Gastrocnemius medialis (tissue), 4 donors: Measurements from ENCODE around the gene BRMS1.

Experiments used
- CTCF ChIP-seq, 5 experiments: fragments of 450-650 bp in 3 of 5; fragments of 200-600 bp in 2 of 5; sonication (generic) in 2 of 5; IDR thresholded peaks in 4 of 5; conservative IDR thresholded peaks in 1 of 5; 1 replicate in 4 of 5; 2 replicates in 1 of 5; pipeline ENCODE4 v1.5.1; 2016 to 2019; ENCODE audit warnings: antibody characterized with exemption in 5 of 5, mild to moderate bottlenecking in 3 of 5, moderate library complexity in 3 of 5
- POLR2A ChIP-seq, 2 donors: fragments of 450-650 bp; IDR thresholded peaks; one replicate each; pipeline ENCODE4 v1.6.1; 2017; ENCODE audit warnings: antibody characterized with exemption in 2 of 2, mild to moderate bottlenecking in 2 of 2, moderate library complexity in 2 of 2

GRCh38 chr11:66339686-66340483, 5.0 kb downstream of the BRMS1 start:
- no peak for TF ChIP-seq CTCF (IDR thresholded peaks at IDR 0.05 in 4 of 5, conservative IDR thresholded peaks at IDR 0.05 in 1 of 5)
- TF ChIP-seq POLR2A (IDR thresholded peaks at IDR 0.05), result no peak
